K562 (cell line): ENCODE data around the gene ADD3. TPM values are rescaled to one million over a fixed set of nuclear protein-coding genes. Genes with fewer than 3 reads are reported as not detected.
A peak's percentile ranks its signal among the peaks of the same experiment; 100 is the strongest.

Experiments used
- ARID1B ChIP-seq: fragments of 450-650 bp; IDR thresholded peaks from 2 replicates; pipeline ENCODE4 v1.6.1; 2016; ENCODE audit warnings: antibody characterized with exemption, mild to moderate bottlenecking, inconsistent platforms
- BCLAF1 ChIP-seq, 2 experiments: fragments of 450-650 bp in 1 of 2; IDR thresholded peaks; 2 replicates each; pipeline ENCODE4 v1.6.1; 2011 to 2017; ENCODE audit warnings: low read depth in 2 of 2, antibody characterized with exemption in 1 of 2, borderline replicate concordance in 1 of 2, low read length in 1 of 2, mild to moderate bottlenecking in 1 of 2, mixed read lengths in 1 of 2; ENCODE audit not compliant: control insufficient read depth in 1 of 2
- DDX20 ChIP-seq: fragments of 450-650 bp; IDR thresholded peaks from 2 replicates; pipeline ENCODE4 v1.6.1; 2016; ENCODE audit warnings: missing genetic modification characterization, low read depth, mild to moderate bottlenecking, missing compliant biosample characterization, moderate library complexity
- DPF2 ChIP-seq: fragments of 450-650 bp; IDR thresholded peaks from 2 replicates; pipeline ENCODE4 v1.6.1; 2016
- E2F3 ChIP-seq: fragments of 250-450 bp; sonication (Bioruptor Pico); IDR thresholded peaks from 2 replicates; pipeline ENCODE4 v1.4.0; 2020; ENCODE audit warnings: mild to moderate bottlenecking
- ELF4 ChIP-seq: fragments of 450-650 bp; formaldehyde crosslinking; IDR thresholded peaks from 2 replicates; pipeline ENCODE4 v1.4.0; 2022; ENCODE audit warnings: missing genetic modification characterization
- ID3 ChIP-seq, 2 experiments: fragments of 250-450 bp in 1 of 2; fragments of 450-650 bp in 1 of 2; sonication (Bioruptor Pico) in 1 of 2; IDR thresholded peaks; 2 replicates each; pipeline versions ENCODE4 v1.6.1 to v1.8.0; 2016 to 2021; ENCODE audit warnings: mild to moderate bottlenecking in 2 of 2, moderate library complexity in 2 of 2, missing compliant biosample characterization in 1 of 2, missing genetic modification characterization in 1 of 2
- NFIC ChIP-seq: fragments of 450-650 bp; IDR thresholded peaks from 2 replicates; pipeline ENCODE4 v1.6.1; 2017; ENCODE audit warnings: mild to moderate bottlenecking, inconsistent platforms
- NFXL1 ChIP-seq: fragments of 450-650 bp; formaldehyde crosslinking; IDR thresholded peaks from 2 replicates; pipeline ENCODE4 v1.4.0; 2021; ENCODE audit warnings: mild to moderate bottlenecking
- RB1 ChIP-seq: fragments of 450-650 bp; IDR thresholded peaks from 2 replicates; pipeline ENCODE4 v1.6.1; 2017; ENCODE audit warnings: low read depth, mild to moderate bottlenecking
- TAF1 ChIP-seq: IDR thresholded peaks from 2 replicates; pipeline ENCODE4 v1.6.1; 2011; ENCODE audit warnings: mild to moderate bottlenecking, low read length, moderate library complexity; ENCODE audit not compliant: insufficient read depth, control insufficient read depth, severe bottlenecking; ENCODE audit errors: extremely low read depth
- TAL1 ChIP-seq: fragments of 450-650 bp; IDR thresholded peaks from 2 replicates; pipeline ENCODE4 v1.6.1; 2016; ENCODE audit warnings: mild to moderate bottlenecking
- TARDBP ChIP-seq: fragments of 450-650 bp; IDR thresholded peaks from 2 replicates; pipeline ENCODE4 v1.6.1; 2016
- TEAD4 ChIP-seq, 2 experiments: sonication (generic) in 1 of 2; formaldehyde crosslinking in 1 of 2; IDR thresholded peaks; 2 replicates each; pipeline versions ENCODE4 v1.6.1 to v1.8.0; 2012 to 2022; ENCODE audit warnings: borderline replicate concordance in 1 of 2, inconsistent platforms in 1 of 2, low read length in 1 of 2, mild to moderate bottlenecking in 1 of 2, missing genetic modification reagents in 1 of 2
- THRA ChIP-seq: fragments of 450-650 bp; IDR thresholded peaks from 2 replicates; pipeline ENCODE4 v1.6.1; 2017; ENCODE audit warnings: mild to moderate bottlenecking, moderate library complexity
- U2AF1 ChIP-seq: fragments of 200-400 bp; formaldehyde crosslinking; optimal IDR thresholded peaks from 2 replicates; pipeline ENCODE3; 2017; ENCODE audit warnings: mild to moderate bottlenecking, low read depth, low read length, moderate library complexity
- VEZF1 ChIP-seq: fragments of 200-800 bp; sonication (Bioruptor generic); IDR thresholded peaks from 2 replicates; pipeline ENCODE4 v1.6.1; 2017; ENCODE audit warnings: missing genetic modification characterization, missing compliant biosample characterization
- YY1 ChIP-seq, 3 experiments: IDR thresholded peaks; 2 replicates each; pipeline ENCODE4 v1.6.1; 2011; ENCODE audit warnings: low read length in 2 of 3, mild to moderate bottlenecking in 2 of 3, moderate library complexity in 2 of 3, borderline replicate concordance in 1 of 3, control low read depth in 1 of 3, low read depth in 1 of 3; ENCODE audit not compliant: insufficient read depth in 3 of 3, insufficient replicate concordance in 2 of 3, control insufficient read depth in 1 of 3, insufficient read length in 1 of 3; ENCODE audit errors: extremely low read depth in 1 of 3
- ZFX ChIP-seq: sonication (generic); formaldehyde crosslinking; IDR thresholded peaks from 2 replicates; pipeline ENCODE4 v1.8.0; 2022; ENCODE audit warnings: mild to moderate bottlenecking, missing genetic modification reagents, moderate library complexity
- ZNF212 ChIP-seq: fragments of 450-650 bp; formaldehyde crosslinking; IDR thresholded peaks from 2 replicates; pipeline ENCODE4 v1.4.0; 2020; ENCODE audit warnings: mild to moderate bottlenecking
- ZNF584 ChIP-seq: fragments of 200-800 bp; sonication (Bioruptor generic); IDR thresholded peaks from 2 replicates; pipeline ENCODE4 v1.6.1; 2016; ENCODE audit warnings: low read depth, mild to moderate bottlenecking, missing genetic modification characterization, missing compliant biosample characterization
- polyA plus RNA-seq, 8 experiments: library from polyadenylated mRNA; depleted of rRNA in 4 of 8; stranded (reverse) in 5 of 8; unstranded in 3 of 8; fragments of >200 nt; fragmentation: Nextera tagmentation in 2 of 8; fragmentation: Illumina TruSeq in 1 of 8; extraction: Ambion mirVana in 2 of 8; extraction: Trizol in 1 of 8; gene quantifications; 2 replicates each; pipeline versions ENCODE4 v1.2.1 to v1.2.3, GENCODE V29; 2011 to 2014; ENCODE audit warnings: inconsistent platforms in 1 of 8, missing spikeins in 1 of 8
- total RNA-seq, 7 experiments: library from RNA; depleted of rRNA in 6 of 7; stranded (reverse); fragments of >200 nt in 6 of 7; fragmentation: Illumina TruSeq in 2 of 7; extraction: Trizol in 2 of 7; gene quantifications; 2 replicates each; pipeline versions ENCODE4 v1.2.1 to v1.2.3, GENCODE V29; 2011 to 2021; ENCODE audit warnings: low replicate concordance in 1 of 7

ADD3 gene
- total and polyA plus RNA-seq, 9 of the 15 experiments (the other 6 are each of a cell fraction or from before 2014, with no cell fraction given), result 13.2 to 125 (median 31.7) TPM

- TF ChIP-seq YY1 (IDR thresholded peaks at IDR 0.05; ENCODE audit: borderline replicate concordance in 1 of 3, control insufficient read depth in 1 of 3, extremely low read depth in 1 of 3, insufficient read depth in 3 of 3, insufficient read length in 1 of 3, insufficient replicate concordance in 2 of 3, low read depth in 1 of 3, low read length in 2 of 3) (peak in 1 of 3 experiments; percentile 5), ELF4 (no peak), NFIC (no peak), TARDBP (peak; percentile 55; the same call in 1 of the 2 replicates), NFXL1 (CRISPR knock-in tag) (no peak), TAF1 (peak; percentile 35), TEAD4 (IDR thresholded peaks at IDR 0.05; ENCODE audit: low read length) (0 out of 2 replicates have a peak, but pooled peaks have one; percentile 2), TEAD4 (CRISPR knock-in tag; IDR thresholded peaks at IDR 0.05; ENCODE audit: borderline replicate concordance) (no peak), E2F3 (CRISPR knock-in tag) (0 out of 2 replicates have a peak, but pooled peaks have one; percentile 7), TAL1 (no peak), RB1 (peak; percentile 35; the same call in 1 of the 2 replicates), ID3 (CRISPR knock-in tag; IDR thresholded peaks at IDR 0.05) (no peak), ID3 (tag; IDR thresholded peaks at IDR 0.05) (0 out of 2 replicates have a peak, but pooled peaks have one; percentile 17), DDX20 (tag) (no peak), DPF2 (peak; percentile 39; the same call in 1 of the 2 replicates), ZFX (CRISPR knock-in tag) (peak; percentile 81), BCLAF1 (IDR thresholded peaks at IDR 0.05; ENCODE audit: borderline replicate concordance in 1 of 2, control insufficient read depth in 1 of 2, low read depth in 2 of 2, low read length in 1 of 2) (no peak), ZNF584 (CRISPR knock-in tag) (no peak), VEZF1 (CRISPR knock-in tag) (no peak), THRA (no peak), ARID1B (peak; percentile 25; the same call in 1 of the 2 replicates), U2AF1 (no peak), ZNF212 (CRISPR knock-in tag) (no peak)
Observed at GRCh38 chr10:110007161-110007700, 553 bp upstream of the ADD3 start (continued).
